HCT116 (cell line): ENCODE measurements around the gene BMAL1. TPM values are rescaled to one million over a fixed set of nuclear protein-coding genes. Genes with fewer than 3 reads are reported as not detected.

ENCODE experiments used
- ATAC-seq: fragments of 200-7000 bp; cut with Tn5 transposase; 2 replicates; pipeline ENCODE4 v1.9.1; 2020; ENCODE audit warnings: mild to moderate bottlenecking, moderate library complexity
- BruUV-seq: library from RNA; stranded (reverse); fragments of 400-500 nt; replicated peaks from 2 replicates; lab custom pipeline; 2021; lab: Mats Ljungman, UMichigan
- CTCF ChIA-PET: fragments of 300-600 bp; sonication (Branson Sonifier 250); formaldehyde crosslinking; loops from one replicate; lab custom pipeline; 2021; ENCODE audit warnings: antibody characterized with exemption; lab: Charles Lee
- POLR2A ChIA-PET: fragments of 300-600, 350-600 bp; sonication (Branson Sonifier 250); formaldehyde crosslinking; loops from one replicate; lab custom pipeline; 2021; ENCODE audit warnings: antibody characterized with exemption; lab: Charles Lee
- RAD21 ChIA-PET, 2 experiments: fragments of 300-600 bp; sonication (Branson Sonifier 250); formaldehyde crosslinking; loops; one replicate each; lab custom pipeline; 2023; ENCODE audit warnings: low total read pairs in 2 of 2; ENCODE audit not compliant: uncharacterized antibody in 2 of 2, unreplicated experiment in 2 of 2, low non-redundant PET in 1 of 2; lab: Charles Lee
- DNase-seq: peaks from one replicate; pipeline ENCODE4 v3.0.0-alpha.2; 2010; ENCODE audit warnings: low read depth, low spot score
- H2AFZ ChIP-seq: fragments of 200-600 bp; shearing (Covaris generic), sonication (generic); 2 replicates; pipeline ENCODE4 v1.6.1; 2017; ENCODE audit warnings: low read depth, mixed run types, mixed read lengths, antibody characterized with exemption, low read length; ENCODE audit not compliant: poor library complexity, severe bottlenecking
- H3K27ac ChIP-seq: 2 replicates; pipeline ENCODE4 v1.5.1; 2012; ENCODE audit warnings: low read depth, low read length
- H3K27me3 ChIP-seq: fragments of 200-600 bp; sonication (generic); 2 replicates; pipeline ENCODE4 v1.6.1; 2016; ENCODE audit warnings: mixed run types, low read length, mixed read lengths; ENCODE audit not compliant: insufficient read depth
- H3K36me3 ChIP-seq, 2 experiments: fragments of 200-500 bp in 1 of 2; fragments of 200-600 bp in 1 of 2; sonication (Bioruptor generic) in 1 of 2; sonication (generic) in 1 of 2; 2 replicates each; pipeline versions ENCODE4 v1.5.1 to v1.6.1; 2014 to 2016; ENCODE audit warnings: low read length in 2 of 2, inconsistent platforms in 1 of 2, mixed read lengths in 1 of 2, mixed run types in 1 of 2; ENCODE audit not compliant: insufficient read depth in 2 of 2, control insufficient read depth in 1 of 2
- H3K4me1 ChIP-seq, 2 experiments: fragments of 200-600 bp in 1 of 2; sonication (generic) in 1 of 2; 2 replicates each; pipeline versions ENCODE4 v1.5.1 to v1.6.1; 2012 to 2017; ENCODE audit warnings: low read length in 2 of 2, inconsistent platforms in 1 of 2, mild to moderate bottlenecking in 1 of 2, mixed read lengths in 1 of 2, mixed run types in 1 of 2, moderate library complexity in 1 of 2; ENCODE audit not compliant: insufficient read depth in 2 of 2, control insufficient read depth in 1 of 2
- H3K4me2 ChIP-seq: fragments of 200-600 bp; sonication (generic); 2 replicates; pipeline ENCODE4 v1.6.1; 2017; ENCODE audit warnings: mixed run types, low read length, mixed read lengths
- H3K4me3 ChIP-seq, 2 experiments: fragments of 200-600 bp in 1 of 2; sonication (generic) in 1 of 2; replicated peaks in 1 of 2; 2 replicates each; pipeline ENCODE4 v1.5.1; 2011 to 2016; ENCODE audit warnings: low read length in 2 of 2, control low read depth in 1 of 2, low read depth in 1 of 2, mild to moderate bottlenecking in 1 of 2, mixed read lengths in 1 of 2, mixed run types in 1 of 2
- H3K79me2 ChIP-seq: fragments of 200-600 bp; sonication (generic); 2 replicates; pipeline ENCODE4 v1.6.1; 2017; ENCODE audit warnings: mild to moderate bottlenecking, mixed run types, low read length, moderate library complexity, mixed read lengths; ENCODE audit not compliant: insufficient read depth
- H3K9ac ChIP-seq: fragments of 200-600 bp; sonication (generic); 2 replicates; pipeline ENCODE4 v1.6.1; 2016; ENCODE audit warnings: low read length, mixed read lengths
- H3K9me2 ChIP-seq: fragments of 200-600 bp; sonication (generic), shearing (Covaris generic); 2 replicates; pipeline ENCODE4 v1.6.1; 2017; ENCODE audit warnings: mixed run types, mild to moderate bottlenecking, moderate library complexity; ENCODE audit not compliant: insufficient read depth
- H3K9me3 ChIP-seq, 2 experiments: fragments of 200-500 bp in 1 of 2; fragments of 200-600 bp in 1 of 2; sonication (Bioruptor generic) in 1 of 2; sonication (generic) in 1 of 2; 2 replicates each; pipeline ENCODE4 v1.6.1; 2014 to 2017; ENCODE audit warnings: low read length in 2 of 2, mixed read lengths in 2 of 2, inconsistent platforms in 1 of 2, low read depth in 1 of 2, mild to moderate bottlenecking in 1 of 2, mixed run types in 1 of 2, moderate library complexity in 1 of 2; ENCODE audit not compliant: control insufficient read depth in 1 of 2, insufficient read depth in 1 of 2
- H4K20me1 ChIP-seq: fragments of 200-600 bp; sonication (generic), shearing (Covaris generic); 2 replicates; pipeline ENCODE4 v1.6.1; 2017; ENCODE audit warnings: mixed run types, mild to moderate bottlenecking, moderate library complexity; ENCODE audit not compliant: insufficient read depth
- ATF3 ChIP-seq: IDR thresholded peaks from 2 replicates; pipeline ENCODE4 v1.6.1; 2012
- CBX3 ChIP-seq: IDR thresholded peaks from 2 replicates; pipeline ENCODE4 v1.6.1; 2012; ENCODE audit warnings: low read depth
- EGR1 ChIP-seq: IDR thresholded peaks from 2 replicates; pipeline ENCODE4 v1.6.1; 2012; ENCODE audit warnings: low read depth
- EZH2 ChIP-seq: fragments of 200-600 bp; sonication (generic); IDR thresholded peaks from 2 replicates; pipeline ENCODE4 v1.6.1; 2017; ENCODE audit warnings: antibody characterized with exemption, mixed run types
- EZH2phosphoT487 ChIP-seq: fragments of 200-600 bp; IDR thresholded peaks from 2 replicates; pipeline ENCODE4 v1.6.1; 2018; ENCODE audit warnings: antibody characterized with exemption, borderline replicate concordance
- FOSL1 ChIP-seq: IDR thresholded peaks from 2 replicates; pipeline ENCODE4 v1.6.1; 2012; ENCODE audit warnings: low read depth
- JUND ChIP-seq: IDR thresholded peaks from 2 replicates; pipeline ENCODE4 v1.6.1; 2012
- MAX ChIP-seq: IDR thresholded peaks from 2 replicates; pipeline ENCODE4 v1.6.1; 2012
- POLR2A ChIP-seq: IDR thresholded peaks from 2 replicates; pipeline ENCODE4 v1.7.0; 2011; ENCODE audit warnings: borderline replicate concordance; ENCODE audit not compliant: insufficient read depth, insufficient read length; ENCODE audit errors: extremely low read depth
- POLR2AphosphoS5 ChIP-seq: IDR thresholded peaks from 2 replicates; pipeline ENCODE4 v1.6.1; 2011; ENCODE audit warnings: mild to moderate bottlenecking, low read depth, low read length, moderate library complexity
- RAD21 ChIP-seq: IDR thresholded peaks from 2 replicates; pipeline ENCODE4 v1.6.1; 2012; ENCODE audit warnings: low read depth, mild to moderate bottlenecking
- SIN3A ChIP-seq: IDR thresholded peaks from 2 replicates; pipeline ENCODE4 v1.6.1; 2012; ENCODE audit warnings: low read depth
- SP1 ChIP-seq: IDR thresholded peaks from 2 replicates; pipeline ENCODE4 v1.6.1; 2012; ENCODE audit warnings: low read depth
- SRF ChIP-seq: IDR thresholded peaks from 2 replicates; pipeline ENCODE4 v1.6.1; 2012; ENCODE audit warnings: low read depth
- TCF7L2 ChIP-seq: IDR thresholded peaks from 2 replicates; pipeline ENCODE4 v1.7.0; 2011; ENCODE audit warnings: borderline replicate concordance, inconsistent platforms; ENCODE audit not compliant: insufficient read depth, insufficient read length; ENCODE audit errors: extremely low read depth
- ZBTB33 ChIP-seq: IDR thresholded peaks from 2 replicates; pipeline ENCODE4 v1.6.1; 2011; ENCODE audit warnings: mild to moderate bottlenecking, low read length, moderate library complexity; ENCODE audit not compliant: insufficient replicate concordance; ENCODE audit errors: extremely low read depth
- ZFX ChIP-seq: fragments of 450-650 bp; IDR thresholded peaks from 2 replicates; pipeline ENCODE4 v1.6.1; 2017
- ZNF274 ChIP-seq: fragments of 200-500 bp; sonication (Bioruptor generic); IDR thresholded peaks from 2 replicates; pipeline ENCODE4 v1.6.1; 2014; ENCODE audit warnings: mild to moderate bottlenecking, low read depth, low read length, inconsistent platforms
- intact Hi-C: fragments of 100-400 bp; cut with micrococcal nuclease; formaldehyde crosslinking; loops from 2 replicates; pipeline ENCODE4 v1.10.0; 2022
- total RNA-seq: library from RNA; stranded (reverse); gene quantifications from one replicate; pipeline ENCODE4 v1.2.1, GENCODE V29; 2021; ENCODE audit not compliant: unreplicated experiment

BMAL1 gene
- total RNA-seq, 1 experiment from 2014 or later = 17.6 TPM

- ATAC-seq = no peak
- CTCF ChIA-PET = interaction anchor here (1.9 to 2.0 kb wide), 2 partner anchors 14 to 35 kb away, joined by 4 to 5 read pairs; no protein-coding TSS in a partner anchor
- intact Hi-C loops = no loop called here
Measured at GRCh38 chr11:13349581-13349980, 72.0 kb downstream of the BMAL1 start.

GRCh38 chr11:13352711-13353110 is 75.1 kb downstream of the BMAL1 start:
- DNase-seq = no peak
- Histone ChIP-seq H3K4me2 (no peak overlapping the region), H3K9ac (no peak overlapping the region), H3K27ac (no peak overlapping the region), H3K9me2 (no peaks in the 10 kb centered on the region), H3K9me3 (no peaks in the 10 kb centered on the region), H3K4me1 (no peaks in the 10 kb centered on the region), H3K4me3 (no peak overlapping the region), H3K27me3 (no peaks in the 10 kb centered on the region), H3K36me3 (no peaks in the 10 kb centered on the region), H3K79me2 (no peaks in the 10 kb centered on the region), H2AFZ (no peak overlapping the region), H4K20me1 (no peaks in the 10 kb centered on the region)
- ChIA-PET POLR2A (no interaction called here), CTCF (interaction anchor here (2.1 kb wide), 1 partner anchor 142 kb away, joined by 8 read pairs; no protein-coding TSS in a partner anchor), RAD21 (no interaction called here)
- no TSS peak for BruUV-seq
- no peak for ATAC-seq
- intact Hi-C loops = loop anchor here (10.0 kb wide), 1 partner anchor 892 kb away; no protein-coding TSS in a partner anchor
- no peak for TF ChIP-seq ZBTB33
- no peak for TF ChIP-seq POLR2AphosphoS5
- TF ChIP-seq POLR2A = no peak
- TF ChIP-seq SP1 = no peak
- no peak for TF ChIP-seq EZH2
- TF ChIP-seq RAD21 = no peak
- no peak for TF ChIP-seq CBX3
- TF ChIP-seq EZH2phosphoT487 = no peak
- no peak for TF ChIP-seq ZFX
- TF ChIP-seq MAX = no peak
- TF ChIP-seq ATF3 = no peak
- TF ChIP-seq JUND = no peak
- TF ChIP-seq EGR1 = no peak
- no peak for TF ChIP-seq SIN3A

More at GRCh38 chr11:13349581-13349980, 72.0 kb downstream of the BMAL1 start:
- Histone ChIP-seq H2AFZ (no peak overlapping the region), H4K20me1 (no peaks in the 10 kb centered on the region), H3K36me3 (no peaks in the 10 kb centered on the region), H3K9me3 (no peaks in the 10 kb centered on the region), H3K27me3 (no peaks in the 10 kb centered on the region), H3K9ac (no peak overlapping the region), H3K4me3 (no peak overlapping the region), H3K4me2 (no peak overlapping the region), H3K79me2 (no peaks in the 10 kb centered on the region), H3K27ac (no peak overlapping the region), H3K4me1 (0 out of 4 replicates have a peak, but pooled peaks cover 0 to 2% of the 10 kb centered on the region in 2 experiments), H3K9me2 (no peaks in the 10 kb centered on the region)
- RAD21 ChIA-PET = no interaction called here
- DNase-seq = no peak
- no TSS peak for BruUV-seq
- TF ChIP-seq SP1 (no peak), ZNF274 (no peak), MAX (no peak), POLR2A (no peak), EZH2 (no peak), SRF (no peak), CBX3 (no peak), FOSL1 (no peak), TCF7L2 (no peak), POLR2AphosphoS5 (no peak)
- POLR2A ChIA-PET = interaction anchor here (1.1 kb wide), 1 partner anchor 11 kb away, joined by 3 read pairs; no protein-coding TSS in a partner anchor
